GM21737 (cell line): ENCODE data around the gene MUCL3.
"Not testable (repeated sequence)": the region's sequence is repeated elsewhere in the genome, so short reads cannot be mapped to it uniquely, and the experiment has no call there.

Source experiments
- ATAC-seq: cut with Tn5 transposase; IDR thresholded peaks from one replicate; pipeline ENCODE4 v1.9.1; 2021; ENCODE audit warnings: mild to moderate bottlenecking, moderate library complexity; ENCODE audit not compliant: unreplicated experiment

MUCL3 gene

GRCh38 chr6:30939473-30939872 is 1.3 kb upstream of the MUCL3 start:
- ATAC-seq = no peak

GRCh38 chr6:30942338-30943060 is 1.7 kb downstream of the MUCL3 start:
- ATAC-seq = no peak

DNA sequence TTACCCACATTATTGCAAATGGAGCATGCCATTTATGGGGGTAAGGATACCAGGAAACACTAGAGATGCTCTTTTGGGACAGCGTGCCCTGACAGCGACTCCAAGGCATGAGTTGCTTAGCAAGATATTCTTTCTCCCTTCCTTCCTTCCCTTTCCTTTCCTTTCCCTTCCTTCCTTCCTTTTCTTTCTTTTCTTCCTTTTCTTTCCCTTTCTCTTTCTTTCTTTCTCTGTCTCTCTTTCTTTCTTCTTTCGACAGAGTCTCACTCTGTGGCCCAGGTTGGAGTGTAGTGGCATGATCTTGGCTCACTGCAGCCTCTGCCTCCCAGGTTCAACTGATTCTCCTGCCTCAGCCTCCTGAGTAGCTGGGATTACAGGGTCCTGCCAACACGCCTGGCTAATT is 3.3 kb downstream of the MUCL3 start:
- ATAC-seq = no peak

DNA sequence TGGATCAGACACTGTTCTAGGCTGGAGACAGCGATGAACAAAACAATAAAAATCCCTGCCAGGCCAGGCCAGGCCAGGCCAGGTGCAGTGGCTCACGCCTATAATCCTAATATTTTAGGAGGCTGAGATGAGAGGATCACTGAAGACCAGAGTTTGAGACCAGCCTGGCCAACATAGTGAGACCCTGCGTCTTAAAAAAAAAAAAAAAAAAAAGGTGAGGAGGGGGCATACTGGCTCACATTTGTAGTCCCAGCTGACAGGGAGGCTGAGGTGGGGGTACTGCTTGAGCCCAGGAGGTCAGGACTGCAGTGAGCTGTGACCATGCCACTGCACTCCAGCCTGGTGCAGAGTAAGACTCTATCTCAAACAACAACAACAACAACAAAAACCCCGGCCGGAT is 4.5 kb downstream of the MUCL3 start:
- no peak for ATAC-seq

- ATAC-seq = no peak
Observed at GRCh38 chr6:30947231-30947630, 6.5 kb downstream of the MUCL3 start.

DNA sequence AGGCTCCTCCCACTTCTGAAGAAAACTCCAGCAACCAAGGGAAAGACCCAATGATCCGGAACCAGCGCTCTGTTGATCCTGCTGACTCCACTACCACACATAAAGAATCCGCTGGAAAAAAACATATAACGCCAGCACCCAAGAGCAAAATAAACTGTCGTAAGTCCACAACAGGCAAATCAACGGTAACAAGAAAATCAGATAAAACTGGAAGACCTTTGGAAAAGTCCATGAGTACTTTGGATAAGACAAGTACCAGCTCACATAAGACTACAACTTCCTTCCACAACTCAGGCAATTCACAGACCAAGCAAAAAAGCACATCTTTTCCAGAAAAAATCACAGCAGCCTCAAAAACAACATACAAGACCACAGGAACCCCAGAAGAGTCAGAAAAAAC is 8.0 kb downstream of the MUCL3 start:
- no peak for ATAC-seq

GRCh38 chr6:30951907-30952469 is 11.2 kb downstream of the MUCL3 start:
- no peak for ATAC-seq

- no peak for ATAC-seq
Observed at GRCh38 chr6:30954631-30955366, 14.0 kb downstream of the MUCL3 start.

DNA sequence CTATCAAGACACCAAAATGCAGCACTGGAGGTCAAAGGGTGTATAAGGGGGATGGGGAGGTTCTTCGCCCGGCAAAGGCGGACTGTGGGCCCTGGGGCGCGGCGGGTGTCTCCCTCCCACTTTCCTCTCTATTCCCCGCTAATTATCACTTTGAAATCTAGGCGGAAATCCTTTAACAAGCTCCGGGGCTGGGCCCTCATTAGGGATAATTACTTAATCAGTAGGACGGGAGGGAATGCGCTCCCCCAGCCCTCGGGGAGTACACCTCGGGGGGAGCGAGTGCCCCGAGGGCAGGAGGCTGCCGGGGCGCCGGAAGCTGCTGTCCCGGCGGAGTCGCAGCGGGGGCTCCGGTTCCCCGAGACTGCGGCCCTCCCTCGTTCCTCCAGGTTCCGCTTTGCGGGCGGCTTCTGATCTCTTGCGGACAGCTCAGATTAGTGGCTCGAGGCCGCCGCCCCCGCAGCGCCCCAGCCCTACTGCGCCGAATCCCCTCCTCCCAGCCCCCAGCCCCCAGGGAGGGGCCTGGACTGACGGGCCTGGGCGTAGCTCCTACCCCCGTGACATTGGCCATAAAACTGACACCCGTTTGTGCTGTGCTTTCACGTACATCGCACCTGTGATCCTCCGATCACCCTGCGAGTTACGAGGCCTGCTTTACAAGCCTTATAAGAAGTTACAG is 14.7 kb downstream of the MUCL3 start:
- ATAC-seq = peak; percentile 84

- ATAC-seq = no peak
Observed at GRCh38 chr6:30957716-30958115, 16.9 kb downstream of the MUCL3 start.

GRCh38 chr6:30960907-30961673 is 20.3 kb downstream of the MUCL3 start:
- no peak for ATAC-seq

DNA sequence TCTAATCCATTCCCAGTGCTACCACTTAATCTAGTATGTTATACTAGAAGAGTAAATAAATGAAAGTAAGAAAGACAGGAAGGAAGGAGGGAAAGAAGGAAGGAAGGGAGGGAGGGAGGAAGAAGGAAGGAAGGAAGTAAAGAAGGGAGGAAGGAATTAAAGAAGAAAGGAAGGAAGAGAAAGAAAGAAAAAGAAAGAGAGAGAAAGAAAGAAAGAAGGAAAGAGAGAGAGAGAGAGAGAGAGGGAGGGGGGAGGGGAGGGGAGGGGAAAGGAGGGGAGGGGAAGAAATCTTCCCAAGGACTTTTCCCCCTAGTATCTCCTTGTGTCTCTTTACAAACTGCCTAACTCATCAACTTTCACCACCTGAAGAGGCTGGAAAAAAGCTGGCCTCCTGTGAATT is 21.9 kb downstream of the MUCL3 start:
- ATAC-seq = no peak

DNA sequence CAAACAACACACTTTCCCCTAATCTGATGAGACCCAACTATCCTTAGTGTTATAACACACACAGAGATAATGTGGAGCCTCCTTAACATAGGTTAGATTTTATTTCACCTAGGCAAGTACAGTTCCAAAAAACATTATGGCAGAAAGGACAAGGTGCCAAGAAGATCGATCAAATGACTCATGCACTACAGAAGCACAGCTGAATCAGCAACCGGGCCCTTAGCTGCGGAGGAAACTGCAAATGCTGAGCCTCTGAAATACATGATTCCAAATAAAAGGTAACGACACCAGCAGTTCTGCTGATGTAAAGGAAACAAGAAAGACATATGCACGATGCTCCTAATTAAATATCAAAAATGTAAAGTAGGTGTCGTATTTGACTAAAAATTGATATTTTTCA is 22.9 kb downstream of the MUCL3 start:
- ATAC-seq = no peak

- ATAC-seq = no peak
Observed at GRCh38 chr6:30964075-30964474, 23.3 kb downstream of the MUCL3 start.

DNA sequence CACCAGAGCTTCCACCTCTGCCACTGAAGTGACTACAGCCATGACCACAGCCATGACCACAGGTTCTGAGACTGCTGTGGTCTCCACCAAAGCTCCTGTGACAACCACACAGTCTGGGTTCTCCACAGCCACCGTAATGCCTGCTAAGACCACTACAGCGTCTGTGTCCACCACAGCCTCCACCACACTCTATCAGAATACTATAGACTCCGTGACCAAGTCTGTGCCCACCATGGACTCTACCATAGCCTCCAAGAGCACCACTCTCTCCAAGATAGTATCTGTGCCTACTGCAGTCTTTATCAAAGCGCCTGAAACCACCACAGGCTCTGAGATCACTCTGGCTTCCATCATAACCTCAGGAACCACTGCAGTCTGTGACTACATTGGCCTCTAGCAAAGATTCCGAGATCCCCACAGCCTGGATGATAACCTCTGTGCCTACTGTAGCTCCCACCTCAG is 24.4 kb downstream of the MUCL3 start:
- no peak for ATAC-seq

GRCh38 chr6:30966154-30966553 is 25.4 kb downstream of the MUCL3 start:
- ATAC-seq = no peak

GRCh38 chr6:30969171-30969570 is 28.4 kb downstream of the MUCL3 start:
- not testable (repeated sequence) for ATAC-seq

DNA sequence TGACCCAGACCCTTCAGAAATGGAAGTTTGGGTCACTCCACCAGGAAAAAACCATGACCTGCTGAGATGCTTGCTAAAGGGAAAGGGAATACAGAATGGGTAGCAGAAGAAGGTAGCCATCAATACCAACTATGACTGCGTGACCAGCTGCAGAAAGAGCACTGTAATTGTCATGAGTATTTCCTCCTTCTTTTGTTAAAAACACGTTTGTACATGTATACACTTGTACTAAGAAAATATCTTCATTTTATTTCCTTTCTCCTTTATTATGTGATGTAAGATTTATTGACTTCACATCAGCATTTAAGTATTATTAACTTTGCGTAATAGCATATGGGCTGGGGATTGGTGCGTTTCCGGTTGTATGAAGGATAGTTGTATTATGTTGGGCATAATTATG is 30.2 kb downstream of the MUCL3 start:
- ATAC-seq = no peak

DNA sequence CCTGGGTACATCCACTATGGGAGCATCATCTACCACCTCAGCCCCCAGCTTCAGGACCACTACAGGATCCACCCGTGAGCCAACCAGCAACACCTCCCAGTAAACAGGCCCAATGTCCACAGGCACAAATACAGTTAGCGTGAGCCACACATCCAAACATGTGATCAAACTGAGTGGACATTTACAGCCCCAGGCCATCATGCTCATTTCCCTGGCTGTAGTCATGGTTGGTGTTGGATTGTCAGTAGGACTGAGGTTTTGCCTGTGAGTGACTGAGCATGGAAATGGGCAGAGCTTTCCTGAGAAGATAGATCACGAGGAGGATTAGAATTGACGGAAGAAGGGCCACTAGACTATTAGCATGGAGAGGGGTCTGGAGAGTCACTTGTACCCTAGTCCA is 32.0 kb downstream of the MUCL3 start:
- no peak for ATAC-seq

DNA sequence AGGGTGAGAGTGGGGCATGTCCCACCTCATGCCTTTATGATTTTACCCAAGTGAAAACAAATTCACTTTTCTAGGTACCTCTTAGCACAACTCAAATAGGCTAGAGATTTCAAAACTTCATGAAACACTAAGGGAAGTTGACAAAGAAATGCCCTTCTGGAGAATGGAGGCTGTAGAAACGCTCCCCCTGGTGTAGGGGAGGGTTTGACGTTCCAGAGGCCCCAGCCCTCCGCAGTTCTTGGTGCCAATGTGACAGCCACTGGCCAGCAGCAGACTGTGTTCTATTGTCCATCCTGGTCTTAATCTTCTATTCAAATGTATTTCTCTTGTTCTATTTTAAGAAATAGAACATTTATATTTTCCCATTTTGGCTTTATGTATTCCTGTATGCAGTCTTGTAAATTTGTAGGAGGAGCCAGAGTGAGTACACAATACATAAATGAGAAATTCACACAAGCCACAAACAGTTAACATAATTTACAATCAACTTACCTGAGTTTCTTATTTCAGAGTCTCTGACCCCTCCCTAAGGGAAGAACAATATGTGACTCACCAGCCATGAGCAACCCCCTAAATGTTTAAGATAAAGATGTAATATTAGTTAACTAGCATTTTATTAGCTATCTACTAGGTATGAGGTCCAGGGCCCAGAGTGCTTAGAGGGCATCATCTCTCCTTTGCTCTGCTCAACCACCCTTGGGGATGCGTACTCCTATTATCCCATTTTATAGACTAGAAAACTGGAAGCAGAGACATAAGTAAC is 33.9 kb downstream of the MUCL3 start:
- no peak for ATAC-seq
